ENCODE data around the gene ABHD1.

GRCh38 chr2:27082773-27083409 lies 40.7 kb upstream of the ABHD1 start:
- TF ChIP-seq CTCF (IDR thresholded peaks at IDR 0.05) (no peak), POLR2A (IDR thresholded peaks at IDR 0.05) (no peak)

All from adrenal gland (tissue), 5 donors.